Non-pigmented ciliary epithelial cell (primary cell): Measurements from ENCODE around the gene TBC1D10A.

Experiments used
- DNase-seq: peaks from one replicate; pipeline ENCODE4 v3.0.0-alpha.2; 2010; ENCODE audit warnings: low read depth

Gene TBC1D10A

DNA sequence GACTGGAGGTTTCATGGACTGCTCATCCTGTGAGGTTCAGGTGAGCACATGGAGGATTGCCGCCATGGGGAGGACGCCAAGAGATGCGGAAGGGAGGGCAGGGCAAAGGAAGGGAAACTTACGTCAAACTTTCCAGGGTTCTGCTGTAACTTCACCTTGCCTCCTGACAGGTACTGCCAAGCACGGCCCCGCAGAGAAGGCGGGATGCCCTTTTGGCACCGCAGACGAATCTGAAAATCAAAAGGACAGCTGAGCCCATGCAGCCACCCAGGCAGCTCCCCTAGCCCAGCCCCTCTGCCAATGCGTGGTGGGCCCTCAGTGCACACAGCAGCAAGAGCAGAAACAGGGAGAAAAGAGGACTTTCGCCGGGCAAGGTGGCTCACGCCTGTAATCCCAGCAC is 27.4 kb downstream of the TBC1D10A start:
- no peak for DNase-seq

DNA sequence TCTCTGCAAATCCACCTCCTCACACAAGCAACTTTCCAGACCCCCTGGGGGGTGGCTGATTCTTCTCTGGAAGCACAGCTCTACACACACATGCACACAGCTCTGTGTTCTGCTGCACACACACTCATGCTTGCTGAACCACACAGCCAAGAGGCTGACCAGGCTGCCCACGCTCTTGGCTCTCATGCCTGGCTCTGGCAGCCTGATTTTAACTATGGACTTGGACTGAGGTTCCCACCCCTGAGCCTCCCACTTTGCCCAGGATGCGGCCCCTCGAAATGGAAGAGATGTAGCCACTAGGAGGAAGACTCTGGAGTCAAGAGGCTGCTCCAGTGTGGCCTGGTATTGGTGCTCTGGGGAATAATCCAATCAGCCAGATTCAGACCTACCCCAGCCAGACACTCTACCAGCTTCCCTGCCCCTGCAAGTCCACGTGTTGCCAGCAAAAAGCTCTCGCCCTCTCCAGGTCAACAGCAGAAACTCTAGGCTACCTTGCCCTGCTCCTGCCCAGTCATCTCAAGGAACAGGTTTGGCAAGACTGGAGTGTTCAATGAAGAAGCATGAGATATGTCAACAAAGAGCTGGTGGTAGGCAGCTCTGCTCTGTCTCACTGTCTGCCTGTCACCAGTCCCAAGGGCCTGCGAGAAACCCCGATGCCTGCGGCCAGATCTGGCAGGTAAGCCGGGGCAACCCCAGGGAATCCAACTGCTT is 28.6 kb downstream of the TBC1D10A start:
- no peak for DNase-seq

DNA sequence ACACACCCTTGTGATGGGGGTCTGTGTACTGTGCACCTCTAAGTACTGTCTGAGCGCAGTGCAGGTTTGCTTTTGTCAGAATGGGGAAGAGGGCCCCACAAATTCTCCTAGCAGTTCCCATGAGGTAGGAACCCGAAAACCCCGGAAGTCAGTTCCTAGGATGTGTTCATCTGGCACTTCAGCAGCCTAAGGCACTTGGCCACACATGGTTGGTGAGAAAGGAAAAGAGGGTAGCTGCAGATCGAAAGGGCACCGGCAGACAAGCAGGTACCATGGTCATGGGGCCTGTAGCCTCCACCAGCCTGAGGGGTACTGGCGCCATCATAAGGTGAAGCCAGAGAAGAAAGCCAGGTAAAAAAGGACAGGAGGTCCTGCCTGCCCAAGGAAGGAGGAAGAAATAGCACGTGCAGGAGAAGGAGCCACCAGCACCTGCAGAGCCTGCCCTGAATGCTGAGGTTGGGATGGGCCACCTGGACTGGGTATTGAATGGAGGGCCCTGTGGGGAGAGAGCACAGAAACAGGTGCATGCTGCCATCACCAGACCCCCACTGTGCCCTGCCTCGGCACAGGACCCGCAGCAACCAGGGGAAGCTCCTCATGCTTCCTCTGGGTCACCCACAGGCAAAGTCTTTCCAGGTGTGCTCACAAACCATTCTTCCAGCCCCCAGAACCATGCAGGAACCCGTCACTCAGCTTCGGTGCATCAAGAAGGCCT is 29.3 kb downstream of the TBC1D10A start:
- no peak for DNase-seq

DNA sequence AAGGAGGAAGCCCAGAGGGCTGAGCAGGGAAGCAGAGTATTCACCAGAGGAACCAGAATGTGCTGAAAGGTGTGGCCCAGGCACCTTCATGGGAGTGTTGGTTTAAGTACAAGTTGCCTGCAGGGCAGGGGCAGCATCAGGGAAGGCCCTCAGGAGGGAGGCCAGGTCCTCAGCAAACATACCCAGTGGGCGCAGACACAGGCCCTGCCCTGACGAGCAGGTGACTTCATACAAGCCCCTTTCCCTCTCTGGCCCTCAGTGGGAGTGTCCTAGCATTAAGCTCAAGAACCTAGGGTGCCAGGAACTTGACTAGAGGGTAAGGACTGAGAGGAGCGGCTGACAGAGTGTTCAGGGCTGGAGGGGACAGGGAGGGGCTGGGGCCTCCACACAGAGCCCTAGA is 29.9 kb downstream of the TBC1D10A start:
- DNase-seq: no peak

DNA sequence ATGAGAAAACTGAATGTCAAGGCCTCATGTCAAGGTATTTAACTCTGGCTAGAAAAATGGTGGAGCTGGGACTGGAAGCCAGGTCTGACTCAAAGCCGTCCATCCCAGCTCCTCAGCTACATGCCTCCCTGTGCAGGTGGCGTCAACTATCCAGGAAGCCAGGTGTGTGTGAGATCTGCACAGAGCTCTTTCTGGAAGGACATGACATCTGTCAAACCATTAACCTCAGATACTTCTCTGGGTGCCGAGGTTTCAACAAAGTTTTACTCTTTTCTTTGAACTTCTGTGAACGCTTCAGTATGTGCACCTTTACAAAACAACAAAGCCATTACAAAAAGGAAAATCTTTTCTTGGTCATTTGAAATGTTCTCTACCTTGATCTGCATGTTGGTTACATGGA is 30.4 kb downstream of the TBC1D10A start:
- no peak for DNase-seq

DNA sequence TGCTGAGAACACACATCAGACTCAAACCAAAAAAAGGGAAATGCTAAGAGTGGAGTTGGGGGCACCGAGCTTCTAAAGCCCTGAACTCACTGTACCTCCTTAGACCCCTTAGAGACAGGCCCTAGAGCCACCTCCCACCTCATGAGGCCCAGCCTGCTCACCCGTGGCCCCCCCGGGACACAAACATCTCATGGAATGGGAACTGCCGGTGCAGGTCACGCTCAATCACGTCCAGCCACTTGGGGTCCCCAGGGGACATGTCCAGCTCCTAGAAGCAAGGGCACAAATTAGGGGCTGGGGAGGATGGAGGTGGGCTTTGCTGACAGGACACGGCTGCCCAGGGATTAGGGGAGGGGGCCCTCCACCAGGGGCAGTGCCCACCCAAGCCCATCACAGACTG is 31.2 kb downstream of the TBC1D10A start:
- DNase-seq: no peak

DNA sequence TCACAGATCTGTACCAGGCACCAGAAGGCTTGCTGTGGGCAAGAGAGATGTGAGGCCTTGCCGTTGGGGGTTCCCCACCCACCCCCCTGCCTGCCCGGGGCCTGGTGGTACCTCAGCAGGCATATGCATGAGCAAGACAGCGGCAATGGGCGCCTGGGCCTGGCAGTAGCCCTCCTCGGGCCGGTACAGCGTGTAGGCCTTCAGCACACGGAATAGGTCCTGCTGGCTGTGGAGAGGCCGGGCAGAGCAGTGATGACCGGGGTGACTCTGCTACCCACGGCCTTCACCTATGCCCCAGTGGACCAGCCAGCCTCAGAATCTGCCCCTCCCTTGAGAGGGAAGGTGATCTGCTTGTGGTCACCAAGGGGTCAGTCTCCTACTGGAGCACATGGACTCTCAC is 31.9 kb downstream of the TBC1D10A start:
- DNase-seq: no peak

DNA sequence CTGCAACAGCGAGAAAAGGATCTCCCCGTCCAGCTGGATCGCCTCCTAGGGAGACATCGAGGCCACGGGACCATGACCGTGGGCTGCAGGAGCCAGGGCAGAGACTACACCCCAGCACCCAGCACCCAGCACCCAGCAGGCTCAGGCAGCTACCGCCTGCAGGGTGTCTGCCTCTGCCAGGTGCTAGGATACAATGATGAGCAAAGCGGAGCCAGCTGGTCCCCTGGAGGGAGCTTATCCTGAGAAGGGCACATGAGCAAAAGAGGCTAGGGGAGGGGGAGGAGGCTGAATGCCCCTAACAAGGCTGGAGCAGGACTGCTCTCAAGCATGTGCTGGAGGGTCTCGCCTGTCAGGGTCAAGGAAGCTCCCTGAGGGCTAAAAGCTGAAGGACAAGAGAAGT is 32.7 kb downstream of the TBC1D10A start:
- DNase-seq: no peak

DNA sequence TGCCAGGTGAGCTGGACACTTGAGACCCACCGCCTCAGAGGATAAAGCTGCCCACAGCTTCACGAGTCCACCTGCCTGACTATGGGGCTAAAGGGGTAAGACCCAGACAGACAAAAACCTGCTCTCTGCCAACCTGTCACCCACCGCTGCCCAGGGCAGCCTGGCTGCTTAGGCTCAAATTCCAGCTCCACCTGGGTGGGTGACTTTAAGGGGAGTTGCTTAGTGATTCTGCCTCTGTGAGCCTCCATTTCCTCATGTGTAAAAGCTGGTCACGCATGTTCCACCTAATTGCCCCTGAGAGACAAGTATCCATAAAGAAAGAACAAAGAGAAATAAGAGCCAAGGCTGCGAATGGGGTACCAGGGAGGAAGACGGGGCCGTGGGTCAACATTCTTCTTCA is 33.7 kb downstream of the TBC1D10A start:
- no peak for DNase-seq

DNA sequence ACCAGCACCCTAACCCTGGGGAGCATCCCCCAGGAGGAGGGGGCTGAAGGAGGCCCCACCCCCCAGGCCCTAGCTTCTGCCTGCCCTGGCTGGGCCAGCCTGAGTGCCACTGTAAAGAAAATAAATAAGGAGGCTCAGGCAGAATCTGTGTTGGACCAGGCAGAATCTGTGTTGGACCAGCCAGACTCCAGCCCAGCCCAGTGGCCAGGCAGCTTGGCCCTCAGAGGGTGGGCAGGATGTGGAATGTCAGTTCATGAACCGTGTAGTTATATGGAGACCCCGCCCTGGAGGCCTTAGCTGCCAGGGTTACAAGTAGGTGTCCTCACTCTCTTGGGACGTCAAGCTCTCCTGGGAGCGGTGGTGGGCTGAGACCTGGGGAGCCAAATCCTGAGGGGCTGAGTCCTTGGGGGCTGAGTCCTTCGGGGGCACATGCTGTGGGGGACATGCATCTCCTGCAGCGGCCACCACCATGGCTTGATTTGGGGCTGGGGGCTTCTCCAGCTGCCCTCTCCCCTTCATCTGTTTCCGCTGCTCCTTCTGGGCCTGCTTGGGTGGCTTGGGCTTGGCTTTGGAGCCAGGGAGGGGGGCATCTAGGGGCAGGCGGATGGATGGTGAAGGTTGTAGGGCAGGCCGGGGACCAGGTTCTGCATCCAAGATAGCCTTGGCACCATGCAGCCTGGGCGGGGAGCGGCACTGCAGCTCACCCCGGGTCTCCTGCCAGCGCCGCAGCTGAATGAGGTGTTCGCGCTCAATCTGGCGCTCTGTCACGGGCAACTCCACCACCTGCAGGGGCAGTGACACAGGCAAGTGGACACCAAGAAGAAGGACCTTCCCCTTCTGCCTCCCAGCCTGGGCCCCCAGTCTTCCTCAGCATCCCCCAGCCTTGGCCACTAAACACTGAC is 34.4 kb downstream of the TBC1D10A start:
- DNase-seq: no peak

DNA sequence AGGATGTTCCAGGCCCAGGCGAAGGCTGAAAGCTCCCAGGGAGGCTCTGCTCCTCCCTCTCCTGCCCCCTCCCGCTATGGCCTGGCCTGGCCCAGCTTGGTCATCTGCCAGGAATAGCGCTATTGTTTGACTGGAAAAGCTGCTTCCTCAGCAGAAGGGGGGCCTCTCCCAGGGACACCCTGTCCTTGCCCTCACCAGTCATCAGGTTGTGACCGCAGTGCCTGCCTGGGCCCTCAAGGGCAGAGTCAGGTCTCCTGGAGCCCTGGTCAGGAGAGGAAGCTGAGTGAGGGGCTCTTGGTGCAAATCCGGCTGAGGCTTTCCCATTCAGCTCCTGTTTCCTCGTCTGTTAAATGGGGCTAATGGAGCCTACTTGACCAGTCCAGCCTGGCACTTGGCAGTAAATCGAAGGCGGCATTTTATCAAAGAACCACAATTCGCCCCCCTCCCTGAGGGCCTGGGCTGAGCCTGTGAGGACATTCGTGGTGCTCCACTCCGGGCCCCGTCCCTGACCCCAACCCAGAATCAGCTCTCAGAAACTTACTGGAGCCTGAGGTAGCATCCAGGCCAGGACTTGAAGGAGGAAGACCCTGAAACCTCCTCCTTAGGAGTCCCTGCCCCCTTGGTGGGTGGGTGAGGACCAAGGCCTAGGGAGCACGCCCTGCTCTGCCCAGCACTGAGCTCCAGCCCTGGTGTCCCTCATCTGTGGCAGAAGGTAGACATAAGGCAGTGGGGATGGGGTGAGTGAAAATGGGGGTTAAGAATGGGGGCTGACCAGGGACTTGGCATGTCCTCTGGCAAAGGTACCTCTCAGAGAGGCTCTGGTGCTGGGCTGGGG is 35.5 kb downstream of the TBC1D10A start:
- no peak for DNase-seq

DNA sequence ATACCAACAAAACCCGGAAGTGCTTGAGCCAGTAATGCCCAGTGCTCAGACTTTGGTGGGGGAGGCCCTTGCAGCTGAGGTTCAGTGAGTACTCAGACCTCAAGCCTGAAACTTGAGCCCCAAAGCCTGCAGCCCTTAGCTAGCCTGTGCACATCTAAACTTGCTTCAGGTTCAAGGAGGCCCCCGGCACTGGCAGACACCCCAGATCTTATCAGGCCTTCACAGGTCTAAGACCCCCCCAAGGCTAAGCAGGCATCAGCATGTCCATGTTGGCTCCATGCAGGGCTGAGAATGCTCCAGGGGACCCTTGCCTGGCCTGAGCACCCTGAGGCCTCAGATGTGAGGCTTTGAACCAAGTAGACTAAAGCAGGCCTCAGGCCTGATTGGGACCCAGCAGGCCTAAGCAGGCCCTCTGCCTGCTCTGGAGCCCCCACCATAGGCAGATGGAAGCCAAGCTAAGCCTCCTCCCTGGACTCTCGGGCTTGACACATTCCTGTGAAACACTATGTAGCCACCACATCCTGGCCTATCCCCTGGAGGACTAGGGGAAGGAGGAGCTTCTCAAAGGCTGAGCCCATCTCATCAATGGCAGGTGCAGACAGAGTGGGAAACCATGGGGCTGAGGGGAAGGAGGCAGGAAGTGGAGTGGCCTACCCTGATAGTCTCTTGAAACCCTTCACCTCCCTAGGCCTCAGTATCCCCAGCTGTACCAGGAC is 36.2 kb downstream of the TBC1D10A start:
- no peak for DNase-seq

DNA sequence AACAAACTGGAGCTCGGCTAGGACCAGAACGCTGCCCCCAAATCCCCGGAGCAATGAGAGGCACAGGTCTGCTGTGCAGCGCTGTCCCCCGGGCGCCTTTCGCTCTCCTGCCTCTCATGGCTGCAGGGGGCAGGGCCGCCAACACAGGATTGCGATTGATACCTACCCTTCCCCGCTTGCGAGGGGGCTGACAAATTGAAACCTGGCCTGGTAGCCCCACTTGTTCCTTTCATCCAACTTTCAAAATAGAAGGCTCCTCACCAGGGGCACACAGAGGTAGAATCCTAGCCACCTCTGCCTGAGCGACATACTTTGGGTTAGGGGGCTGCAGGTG is 36.8 kb downstream of the TBC1D10A start:
- DNase-seq: no peak

DNA sequence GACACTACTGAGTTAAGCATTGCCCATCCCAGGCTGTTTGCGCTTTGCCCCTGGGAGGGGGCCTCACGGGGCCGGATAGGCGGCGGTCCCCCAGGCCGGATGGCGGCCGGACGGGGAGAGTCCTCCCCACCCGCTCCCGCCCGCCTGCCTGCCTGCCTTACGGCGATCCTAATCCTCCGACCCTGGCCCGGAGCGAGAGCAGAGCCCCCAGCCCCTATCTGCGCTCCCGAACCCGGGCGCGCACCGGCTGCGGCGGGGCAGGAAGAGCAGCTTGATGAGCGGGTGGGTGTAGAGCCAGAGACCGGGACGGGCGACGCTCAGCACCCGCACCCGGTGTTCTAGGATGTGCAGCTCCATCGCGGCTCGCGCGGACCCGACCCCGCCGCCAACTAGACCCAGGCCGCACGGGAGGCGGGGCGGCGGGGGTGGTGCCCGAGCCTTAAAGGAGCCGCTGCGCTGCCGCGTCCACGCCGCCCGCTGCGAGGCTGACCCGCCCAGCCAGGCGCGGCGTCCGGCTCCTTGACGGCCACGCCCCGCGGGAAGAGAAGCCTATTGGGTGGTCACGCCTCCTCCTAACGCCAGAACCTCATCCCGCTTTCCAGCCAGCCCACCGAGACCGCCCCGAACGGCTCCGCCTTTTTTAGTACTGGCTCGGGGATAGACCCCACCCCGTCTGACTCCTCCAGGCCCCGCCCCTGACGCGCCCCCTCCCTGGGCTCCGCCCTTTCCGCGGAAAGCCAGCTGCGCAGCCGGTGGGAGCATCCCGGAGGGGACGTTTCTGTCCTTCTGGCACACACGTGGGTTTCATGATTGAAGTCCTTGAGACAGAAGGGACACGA is 37.4 kb downstream of the TBC1D10A start, which contains the start of gene CASTOR1:
Gene CASTOR1, minus strand, starts transcription at position 365 of the 839 bp plus-strand sequence. Its CDS starts 8 bp downstream, at position 357.
- peak; percentile 92 for DNase-seq

DNA sequence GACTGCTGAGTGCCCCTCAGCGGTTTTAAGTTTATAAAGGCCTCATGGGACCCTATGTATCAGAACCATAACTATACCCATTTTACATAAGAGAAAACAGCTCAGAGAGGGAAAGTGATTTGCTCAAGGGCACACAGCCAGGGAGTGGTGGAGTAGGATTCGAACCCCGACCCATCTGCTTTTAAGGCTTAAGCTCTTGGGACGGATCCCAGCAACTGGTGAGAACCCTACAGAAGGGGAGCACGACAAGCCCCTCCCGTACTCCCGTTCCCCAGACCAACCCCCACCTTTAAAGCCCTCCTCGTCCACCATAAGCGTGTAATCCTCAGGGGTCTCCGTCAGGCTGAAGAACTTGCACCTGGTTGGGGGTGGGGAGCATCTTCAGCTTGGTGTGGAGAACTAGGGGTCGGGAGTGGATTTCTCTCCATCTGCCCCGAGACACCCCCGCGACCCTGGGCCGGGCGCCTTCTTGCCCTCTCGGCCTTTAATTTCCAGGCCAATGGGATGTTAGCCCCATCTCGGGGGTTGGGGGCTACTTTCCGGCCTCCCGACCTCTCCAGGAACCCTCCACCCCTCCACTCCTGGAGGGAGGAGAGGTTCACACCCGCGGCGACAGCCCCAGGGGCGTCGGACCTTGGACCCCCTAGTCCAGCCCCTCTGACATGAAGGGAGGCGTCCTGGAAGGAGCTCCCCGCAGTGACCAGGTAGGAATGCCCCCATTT is 38.2 kb downstream of the TBC1D10A start:
- no peak for DNase-seq

DNA sequence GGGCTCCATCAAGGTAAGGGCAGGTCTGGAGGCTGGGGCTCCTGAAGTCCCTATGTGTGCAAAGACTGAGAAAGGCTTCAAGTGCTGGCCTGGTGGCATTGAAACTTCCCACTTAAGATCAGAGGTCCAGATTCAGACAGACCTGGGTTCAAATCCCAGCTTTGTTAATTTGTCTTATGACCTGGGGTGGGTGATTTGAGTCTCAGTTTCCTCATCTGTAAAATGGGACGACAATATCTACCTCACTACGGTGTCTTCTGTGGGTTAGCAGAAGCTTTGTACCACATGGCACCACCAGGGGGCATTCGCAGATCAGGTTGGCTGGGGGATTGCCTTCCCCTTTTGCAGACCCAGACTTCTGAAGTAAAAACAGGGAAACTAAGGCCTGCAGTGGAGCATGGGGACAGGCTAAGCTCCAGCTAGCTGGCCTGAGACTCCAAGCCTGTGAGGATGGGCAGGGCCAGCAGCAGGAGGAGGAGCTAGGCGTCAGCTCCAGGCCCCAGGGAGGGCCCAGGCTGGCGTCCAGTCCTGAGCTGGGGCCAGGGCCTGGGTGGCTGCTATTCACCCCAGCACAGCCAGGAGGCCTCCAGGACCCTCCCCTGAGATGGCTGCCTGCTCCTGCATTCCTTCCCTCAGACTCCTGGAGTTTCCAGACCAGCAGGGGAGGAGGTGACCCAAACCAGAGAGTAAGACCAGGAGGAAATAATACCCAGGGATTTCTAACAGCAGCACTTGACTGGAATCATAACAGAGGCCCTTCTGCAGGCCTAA is 38.9 kb downstream of the TBC1D10A start:
- no peak for DNase-seq

DNA sequence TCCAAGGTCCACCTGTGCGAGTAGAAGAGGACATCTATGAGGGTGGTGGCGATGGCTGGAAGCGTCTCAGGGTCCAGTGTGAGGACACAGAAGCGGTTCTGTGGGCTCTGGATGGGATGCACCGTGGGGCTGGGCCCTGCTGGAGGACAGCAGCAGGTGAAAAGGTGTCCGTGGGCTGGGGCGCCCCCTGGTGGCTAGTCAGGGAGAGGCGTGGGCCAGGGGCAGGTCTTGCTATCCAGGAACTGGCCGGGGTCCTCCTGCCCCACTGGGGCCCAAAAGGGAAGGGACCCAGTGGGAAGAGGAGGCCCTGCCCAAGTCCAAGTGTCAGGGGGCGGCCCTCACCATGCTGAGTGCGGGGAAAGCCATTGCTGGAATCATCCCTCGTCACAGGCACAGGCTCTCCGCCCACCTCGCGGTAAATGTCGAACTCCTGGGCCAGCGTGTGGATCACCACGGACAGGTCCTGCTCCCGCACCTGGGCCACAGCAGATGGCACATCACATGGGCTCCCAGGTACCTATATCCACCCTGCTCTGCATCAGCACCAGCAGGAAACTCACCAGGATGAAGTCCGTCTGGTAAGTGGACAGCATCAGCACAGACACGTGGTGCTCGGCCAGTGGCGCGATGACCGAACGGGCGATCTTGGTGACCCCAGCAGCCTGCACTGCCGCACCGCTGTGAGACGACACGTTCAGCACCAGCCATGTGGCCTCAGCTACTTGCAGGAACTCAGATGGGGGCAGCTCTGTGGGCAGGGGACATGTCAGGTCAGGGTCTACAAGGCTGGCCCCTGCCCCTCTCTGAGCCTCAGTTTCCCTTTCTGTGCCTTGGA is 39.7 kb downstream of the TBC1D10A start:
- DNase-seq: no peak

DNA sequence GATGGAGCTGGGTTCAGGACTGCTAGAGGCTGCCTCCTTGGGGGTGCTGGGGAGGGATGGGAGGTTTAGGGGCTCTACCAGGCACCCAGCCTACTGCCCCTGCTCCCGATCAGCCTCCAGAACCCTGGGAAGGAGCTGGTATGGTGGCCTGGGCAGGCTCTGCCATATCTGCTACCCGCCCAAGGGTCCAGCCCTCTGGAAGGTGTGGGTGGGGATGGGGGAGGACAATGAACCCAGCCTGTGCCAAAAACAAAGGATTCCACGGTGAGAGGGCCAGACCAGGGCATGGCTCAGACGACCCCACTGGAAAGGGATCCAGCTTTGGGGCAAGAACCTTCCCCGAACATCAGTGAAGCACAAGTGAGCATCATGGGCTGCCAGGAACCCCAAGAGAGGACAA is 40.4 kb downstream of the TBC1D10A start:
- DNase-seq: no peak
